NT2/D1 (cell line): ENCODE results near the gene PORCN.

Experiments used
- DNase-seq: peaks from one replicate; pipeline ENCODE4 v3.0.0-alpha.2; 2011; ENCODE audit warnings: low read depth, low spot score
- H3K27me3 ChIP-seq: 2 replicates; pipeline ENCODE4 v1.6.0; 2011; ENCODE audit warnings: mild to moderate bottlenecking; ENCODE audit not compliant: insufficient read length, insufficient read depth
- H3K36me3 ChIP-seq: 2 replicates; pipeline ENCODE4 v1.6.1; 2011; ENCODE audit warnings: mild to moderate bottlenecking, low read length, mixed read lengths; ENCODE audit not compliant: insufficient read depth, insufficient read length
- H3K4me1 ChIP-seq: 2 replicates; pipeline ENCODE4 v1.5.1; 2011; ENCODE audit not compliant: insufficient read depth, insufficient read length
- H3K4me3 ChIP-seq: 2 replicates; pipeline ENCODE4 v1.5.1; 2011; ENCODE audit warnings: low read depth; ENCODE audit not compliant: insufficient read length
- H3K9ac ChIP-seq: 2 replicates; pipeline ENCODE4 v1.6.0; 2011; ENCODE audit warnings: low read depth; ENCODE audit not compliant: insufficient read length
- H3K9me3 ChIP-seq: 2 replicates; pipeline ENCODE4 v1.5.1; 2011; ENCODE audit warnings: mild to moderate bottlenecking, low read length; ENCODE audit not compliant: insufficient read depth
- SUZ12 ChIP-seq: IDR thresholded peaks from 2 replicates; pipeline ENCODE4 v1.6.1; 2011; ENCODE audit not compliant: insufficient read length, insufficient read depth; ENCODE audit errors: extremely low read depth
- YY1 ChIP-seq: IDR thresholded peaks from 2 replicates; pipeline ENCODE4 v1.6.1; 2011; ENCODE audit not compliant: insufficient read length, insufficient read depth
- ZNF274 ChIP-seq: IDR thresholded peaks from 2 replicates; pipeline ENCODE4 v1.6.1; 2011; ENCODE audit warnings: mild to moderate bottlenecking, low read depth, low read length

Gene PORCN

GRCh38 chrX:48508400-48509244, at the start of gene PORCN:
PORCN (plus strand) TSS chrX:48508992; CDS start chrX:48509821, 829 bp downstream.
- peak within 1 kb of the TSS; percentile 65 for H3K4me3 ChIP-seq
- peak within 1 kb of the TSS; percentile 85 for H3K9ac ChIP-seq
- TF ChIP-seq SUZ12 (no peak), ZNF274 (no peak), YY1 (no peak)
- peak; percentile 64 for DNase-seq
- H3K9me3 ChIP-seq: no peaks in the 10 kb centered on the region
- H3K36me3 ChIP-seq: peaks cover 16% of the 10 kb centered on the region
- H3K4me1 ChIP-seq: no peaks in the 10 kb centered on the region
- no peaks in the 10 kb centered on the region for H3K27me3 ChIP-seq

DNA sequence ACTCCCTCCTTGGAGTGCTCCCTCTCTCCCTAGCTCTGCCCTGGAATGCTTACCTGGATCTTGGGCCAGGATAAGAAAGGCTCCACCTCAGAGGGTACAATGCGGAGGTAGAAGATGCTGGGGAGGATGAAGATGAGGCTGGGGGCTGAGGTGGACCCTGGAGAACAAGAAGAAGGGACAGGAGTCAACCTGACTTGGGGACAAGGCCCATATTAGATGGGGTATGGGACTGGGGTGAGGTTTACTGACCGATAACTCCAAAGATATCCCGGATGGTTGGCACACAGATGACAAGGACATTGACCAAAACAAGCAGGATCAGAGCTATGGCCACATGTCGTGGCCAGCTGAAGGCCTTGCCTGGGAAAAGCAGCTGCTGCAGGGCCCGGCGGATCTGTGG, 49.3 kb upstream of the PORCN start:
- TF ChIP-seq ZNF274: no peak
- no peak for TF ChIP-seq SUZ12
- TF ChIP-seq YY1: no peak
- Histone ChIP-seq H3K9ac (no peak overlapping the region), H3K9me3 (no peaks in the 10 kb centered on the region), H3K4me1 (no peaks in the 10 kb centered on the region), H3K4me3 (no peak overlapping the region), H3K27me3 (no peaks in the 10 kb centered on the region), H3K36me3 (peaks cover 54% of the 10 kb centered on the region)
- DNase-seq: no peak

DNA sequence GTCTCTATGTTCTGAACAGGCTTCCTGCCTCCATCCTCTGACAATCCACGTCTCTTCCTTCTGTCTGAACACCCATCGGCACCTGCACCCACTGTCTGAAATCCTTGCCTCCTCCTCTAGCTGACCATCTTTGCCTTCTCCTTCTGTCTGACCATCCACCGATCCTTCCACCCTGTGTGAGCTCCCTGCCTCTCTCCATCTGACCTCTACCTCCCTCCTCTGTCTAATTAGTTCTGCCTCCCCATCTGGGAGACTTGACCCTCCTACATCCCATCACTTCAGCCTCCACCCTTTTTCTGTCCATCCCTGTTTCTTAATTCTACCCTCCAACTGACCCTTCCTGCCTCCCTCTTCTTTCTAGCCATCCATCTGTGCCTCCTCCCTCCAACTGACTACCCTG, 48.8 kb upstream of the PORCN start:
- no peaks in the 10 kb centered on the region for H3K4me1 ChIP-seq
- no peaks in the 10 kb centered on the region for H3K9me3 ChIP-seq
- H3K9ac ChIP-seq: no peak overlapping the region
- no peak for TF ChIP-seq SUZ12
- no peak for TF ChIP-seq ZNF274
- TF ChIP-seq YY1: no peak
- H3K36me3 ChIP-seq: peaks cover 57% of the 10 kb centered on the region
- no peak for DNase-seq
- no peak overlapping the region for H3K4me3 ChIP-seq
- no peaks in the 10 kb centered on the region for H3K27me3 ChIP-seq

- Histone ChIP-seq H3K9me3 (no peaks in the 10 kb centered on the region), H3K9ac (no peak overlapping the region), H3K36me3 (peaks cover 63% of the 10 kb centered on the region), H3K27me3 (no peaks in the 10 kb centered on the region), H3K4me1 (peaks cover 2% of the 10 kb centered on the region), H3K4me3 (no peak overlapping the region)
- DNase-seq: no peak
- no peak for TF ChIP-seq YY1
- no peak for TF ChIP-seq ZNF274
- no peak for TF ChIP-seq SUZ12
These were observed 48.2 kb upstream of the PORCN start for GRCh38 chrX:48460606-48461005.

DNA sequence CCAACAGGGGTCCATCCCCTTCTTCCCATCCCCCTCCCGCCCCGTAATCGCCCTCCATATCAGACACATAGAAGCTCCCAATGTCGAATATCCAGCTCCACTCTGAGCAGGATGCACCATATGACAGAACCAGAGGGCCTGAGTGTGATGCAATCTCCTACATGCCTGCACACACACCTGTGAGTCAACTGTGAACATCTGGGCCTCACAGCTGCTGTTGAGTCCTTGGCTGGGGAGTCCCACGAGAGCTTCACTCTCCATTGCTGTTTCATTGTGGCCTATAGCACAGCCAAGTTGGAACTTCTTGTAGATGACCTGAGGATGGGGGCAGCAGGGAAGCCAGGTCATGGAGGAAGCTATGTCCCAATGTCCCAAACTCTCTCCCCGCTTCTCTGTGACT, 47.0 kb upstream of the PORCN start:
- no peaks in the 10 kb centered on the region; the same call in 1 of the 2 replicates for H3K9me3 ChIP-seq
- TF ChIP-seq ZNF274 (no peak), SUZ12 (no peak), YY1 (no peak)
- H3K36me3 ChIP-seq: peaks cover 67% of the 10 kb centered on the region

DNA sequence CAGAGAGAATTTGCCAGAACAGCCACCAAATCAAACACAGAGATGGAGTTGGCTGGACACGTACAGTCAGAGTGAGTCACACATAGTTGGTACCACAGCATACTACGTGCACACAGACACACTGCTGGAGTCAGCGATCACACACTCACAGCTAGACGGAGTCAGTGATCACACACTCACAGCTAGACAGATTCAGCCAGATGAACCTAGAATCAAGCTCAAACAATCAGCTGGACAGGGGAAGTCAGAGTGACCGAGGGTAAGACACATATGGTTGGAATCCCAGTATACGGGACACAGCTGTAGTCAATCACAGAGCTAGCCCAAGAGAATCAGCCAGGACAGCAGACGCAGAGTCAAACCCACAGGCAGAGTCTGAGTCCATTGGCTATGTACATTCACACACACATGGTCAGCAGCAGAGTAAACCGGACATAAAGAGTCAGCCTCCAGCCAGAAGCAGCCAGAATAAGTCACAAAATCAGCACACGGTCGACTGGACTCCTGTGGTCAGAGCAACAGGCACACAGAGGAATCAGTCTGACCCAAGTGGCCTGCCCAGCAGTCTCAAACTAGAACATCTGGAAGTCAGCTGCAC, 43.4 kb upstream of the PORCN start:
- no peak for DNase-seq
- TF ChIP-seq SUZ12: no peak
- TF ChIP-seq YY1: no peak
- no peak for TF ChIP-seq ZNF274
- H3K36me3 ChIP-seq: peaks cover 44% of the 10 kb centered on the region
- no peak overlapping the region for H3K4me3 ChIP-seq
- H3K27me3 ChIP-seq: no peaks in the 10 kb centered on the region
- H3K9ac ChIP-seq: no peak overlapping the region
- no peaks in the 10 kb centered on the region; the same call in 1 of the 2 replicates for H3K9me3 ChIP-seq
- peaks cover 15% of the 10 kb centered on the region for H3K4me1 ChIP-seq

More for the DNA sequence above, 47.0 kb upstream of the PORCN start:
- DNase-seq: no peak
- H3K4me1 ChIP-seq: peaks cover 3% of the 10 kb centered on the region
- H3K9ac ChIP-seq: no peak overlapping the region
- H3K27me3 ChIP-seq: no peaks in the 10 kb centered on the region
- no peak overlapping the region for H3K4me3 ChIP-seq

DNA sequence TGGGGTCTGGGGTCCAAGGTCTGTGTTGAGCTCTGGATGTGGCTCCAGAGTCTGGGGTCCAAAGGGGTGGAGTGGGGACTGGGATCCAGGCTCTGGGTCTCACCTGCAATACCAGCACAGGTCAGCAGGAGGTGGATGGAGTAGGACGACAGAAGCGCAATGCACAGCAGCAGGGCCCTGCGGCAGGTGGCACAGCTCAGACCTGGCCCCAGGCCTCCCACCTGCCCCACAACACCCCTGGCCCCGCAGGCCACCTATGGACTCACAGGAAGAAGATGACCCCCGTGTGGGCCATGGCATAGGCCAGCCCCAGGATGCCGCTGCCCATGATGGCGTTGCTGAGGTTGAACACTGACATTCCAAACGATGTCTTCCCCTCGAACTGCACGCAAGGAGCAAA, 42.1 kb upstream of the PORCN start:
- no peak for TF ChIP-seq SUZ12
- no peak for TF ChIP-seq YY1
- TF ChIP-seq ZNF274: no peak
- H3K27me3 ChIP-seq: no peaks in the 10 kb centered on the region
- no peaks in the 10 kb centered on the region; the same call in 1 of the 2 replicates for H3K9me3 ChIP-seq
- no peak overlapping the region for H3K4me3 ChIP-seq
- H3K36me3 ChIP-seq: peaks cover 32% of the 10 kb centered on the region
- peak overlapping the region; percentile 18 for H3K9ac ChIP-seq
- peaks cover 15% of the 10 kb centered on the region for H3K4me1 ChIP-seq
- DNase-seq: no peak
